ENCODE results near the gene GDF10. TPM values are rescaled to one million over a fixed set of nuclear protein-coding genes. Genes with fewer than 3 reads are reported as not detected.

Gene GDF10
- total and polyA plus RNA-seq, 9 of the 15 experiments (the other 6 are each of a cell fraction or from before 2014, with no cell fraction given), result 0.03 to 0.20 (median 0.11) TPM; not detected in 6

DNA sequence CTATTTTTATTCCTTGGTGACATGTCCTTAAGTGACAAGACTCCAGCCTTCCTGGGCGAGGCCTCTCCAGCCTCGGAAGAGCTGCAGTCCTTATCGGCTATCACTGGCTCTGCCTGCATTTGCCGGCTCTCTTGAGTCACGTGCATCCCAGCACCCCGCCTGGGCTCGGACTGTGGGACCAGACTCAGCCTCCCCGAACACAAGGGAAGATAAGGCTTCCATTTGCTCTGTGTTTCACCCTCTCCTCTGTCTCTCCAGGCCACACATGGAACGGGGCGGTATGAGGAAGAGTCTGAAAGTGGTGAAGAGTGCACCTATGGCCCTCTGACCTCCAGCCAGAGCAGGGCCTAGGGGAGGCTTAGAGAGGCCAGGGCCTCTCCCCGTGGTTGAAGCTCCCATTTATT lies 26.9 kb downstream of the GDF10 start (continued):
- TF ChIP-seq, protein P1, sequence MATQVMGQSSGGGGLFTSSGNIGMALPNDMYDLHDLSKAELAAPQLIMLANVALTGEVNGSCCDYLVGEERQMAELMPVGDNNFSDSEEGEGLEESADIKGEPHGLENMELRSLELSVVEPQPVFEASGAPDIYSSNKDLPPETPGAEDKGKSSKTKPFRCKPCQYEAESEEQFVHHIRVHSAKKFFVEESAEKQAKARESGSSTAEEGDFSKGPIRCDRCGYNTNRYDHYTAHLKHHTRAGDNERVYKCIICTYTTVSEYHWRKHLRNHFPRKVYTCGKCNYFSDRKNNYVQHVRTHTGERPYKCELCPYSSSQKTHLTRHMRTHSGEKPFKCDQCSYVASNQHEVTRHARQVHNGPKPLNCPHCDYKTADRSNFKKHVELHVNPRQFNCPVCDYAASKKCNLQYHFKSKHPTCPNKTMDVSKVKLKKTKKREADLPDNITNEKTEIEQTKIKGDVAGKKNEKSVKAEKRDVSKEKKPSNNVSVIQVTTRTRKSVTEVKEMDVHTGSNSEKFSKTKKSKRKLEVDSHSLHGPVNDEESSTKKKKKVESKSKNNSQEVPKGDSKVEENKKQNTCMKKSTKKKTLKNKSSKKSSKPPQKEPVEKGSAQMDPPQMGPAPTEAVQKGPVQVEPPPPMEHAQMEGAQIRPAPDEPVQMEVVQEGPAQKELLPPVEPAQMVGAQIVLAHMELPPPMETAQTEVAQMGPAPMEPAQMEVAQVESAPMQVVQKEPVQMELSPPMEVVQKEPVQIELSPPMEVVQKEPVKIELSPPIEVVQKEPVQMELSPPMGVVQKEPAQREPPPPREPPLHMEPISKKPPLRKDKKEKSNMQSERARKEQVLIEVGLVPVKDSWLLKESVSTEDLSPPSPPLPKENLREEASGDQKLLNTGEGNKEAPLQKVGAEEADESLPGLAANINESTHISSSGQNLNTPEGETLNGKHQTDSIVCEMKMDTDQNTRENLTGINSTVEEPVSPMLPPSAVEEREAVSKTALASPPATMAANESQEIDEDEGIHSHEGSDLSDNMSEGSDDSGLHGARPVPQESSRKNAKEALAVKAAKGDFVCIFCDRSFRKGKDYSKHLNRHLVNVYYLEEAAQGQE (IDR thresholded peaks at IDR 0.05; ENCODE audit: borderline replicate concordance), result peak; percentile 76
- TF ChIP-seq, protein P1 (CRISPR knock-in tag; IDR thresholded peaks at IDR 0.05; ENCODE audit: low read depth), result no peak
- TF ChIP-seq NFE2 (IDR thresholded peaks at IDR 0.05; ENCODE audit: low read depth) (no peak), NCOA6 (IDR thresholded peaks at IDR 0.05) (no peak), NFXL1 (CRISPR knock-in tag; IDR thresholded peaks at IDR 0.05) (no peak), ZBTB8A (IDR thresholded peaks at IDR 0.05; ENCODE audit: partially characterized antibody) (no peak), TCF7 (IDR thresholded peaks at IDR 0.05; ENCODE audit: borderline replicate concordance) (no peak), ILK (tag; IDR thresholded peaks at IDR 0.05; ENCODE audit: borderline replicate concordance, low read depth) (no peak), ZNF766 (CRISPR knock-in tag; conservative IDR thresholded peaks at IDR 0.05) (no peak; the same call in 1 of the 2 replicates), PTBP1 (IDR thresholded peaks at IDR 0.05; ENCODE audit: low read depth, low read length) (no peak), ZNF695 (CRISPR knock-in tag; IDR thresholded peaks at IDR 0.05) (no peak), NFRKB (IDR thresholded peaks at IDR 0.05; ENCODE audit: low read depth) (no peak; the same call in 1 of the 2 replicates)
- TF ChIP-seq, protein P2, sequence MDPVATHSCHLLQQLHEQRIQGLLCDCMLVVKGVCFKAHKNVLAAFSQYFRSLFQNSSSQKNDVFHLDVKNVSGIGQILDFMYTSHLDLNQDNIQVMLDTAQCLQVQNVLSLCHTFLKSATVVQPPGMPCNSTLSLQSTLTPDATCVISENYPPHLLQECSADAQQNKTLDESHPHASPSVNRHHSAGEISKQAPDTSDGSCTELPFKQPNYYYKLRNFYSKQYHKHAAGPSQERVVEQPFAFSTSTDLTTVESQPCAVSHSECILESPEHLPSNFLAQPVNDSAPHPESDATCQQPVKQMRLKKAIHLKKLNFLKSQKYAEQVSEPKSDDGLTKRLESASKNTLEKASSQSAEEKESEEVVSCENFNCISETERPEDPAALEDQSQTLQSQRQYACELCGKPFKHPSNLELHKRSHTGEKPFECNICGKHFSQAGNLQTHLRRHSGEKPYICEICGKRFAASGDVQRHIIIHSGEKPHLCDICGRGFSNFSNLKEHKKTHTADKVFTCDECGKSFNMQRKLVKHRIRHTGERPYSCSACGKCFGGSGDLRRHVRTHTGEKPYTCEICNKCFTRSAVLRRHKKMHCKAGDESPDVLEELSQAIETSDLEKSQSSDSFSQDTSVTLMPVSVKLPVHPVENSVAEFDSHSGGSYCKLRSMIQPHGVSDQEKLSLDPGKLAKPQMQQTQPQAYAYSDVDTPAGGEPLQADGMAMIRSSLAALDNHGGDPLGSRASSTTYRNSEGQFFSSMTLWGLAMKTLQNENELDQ (CRISPR knock-in tag; IDR thresholded peaks at IDR 0.05; ENCODE audit: borderline replicate concordance), result no peak
- TF ChIP-seq, protein P3, sequence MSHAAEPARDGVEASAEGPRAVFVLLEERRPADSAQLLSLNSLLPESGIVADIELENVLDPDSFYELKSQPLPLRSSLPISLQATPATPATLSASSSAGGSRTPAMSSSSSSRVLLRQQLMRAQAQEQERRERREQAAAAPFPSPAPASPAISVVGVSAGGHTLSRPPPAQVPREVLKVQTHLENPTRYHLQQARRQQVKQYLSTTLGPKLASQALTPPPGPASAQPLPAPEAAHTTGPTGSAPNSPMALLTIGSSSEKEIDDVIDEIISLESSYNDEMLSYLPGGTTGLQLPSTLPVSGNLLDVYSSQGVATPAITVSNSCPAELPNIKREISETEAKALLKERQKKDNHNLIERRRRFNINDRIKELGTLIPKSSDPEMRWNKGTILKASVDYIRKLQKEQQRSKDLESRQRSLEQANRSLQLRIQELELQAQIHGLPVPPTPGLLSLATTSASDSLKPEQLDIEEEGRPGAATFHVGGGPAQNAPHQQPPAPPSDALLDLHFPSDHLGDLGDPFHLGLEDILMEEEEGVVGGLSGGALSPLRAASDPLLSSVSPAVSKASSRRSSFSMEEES (CRISPR knock-in tag; IDR thresholded peaks at IDR 0.05), result peak; percentile 96
- TF ChIP-seq, protein P4, sequence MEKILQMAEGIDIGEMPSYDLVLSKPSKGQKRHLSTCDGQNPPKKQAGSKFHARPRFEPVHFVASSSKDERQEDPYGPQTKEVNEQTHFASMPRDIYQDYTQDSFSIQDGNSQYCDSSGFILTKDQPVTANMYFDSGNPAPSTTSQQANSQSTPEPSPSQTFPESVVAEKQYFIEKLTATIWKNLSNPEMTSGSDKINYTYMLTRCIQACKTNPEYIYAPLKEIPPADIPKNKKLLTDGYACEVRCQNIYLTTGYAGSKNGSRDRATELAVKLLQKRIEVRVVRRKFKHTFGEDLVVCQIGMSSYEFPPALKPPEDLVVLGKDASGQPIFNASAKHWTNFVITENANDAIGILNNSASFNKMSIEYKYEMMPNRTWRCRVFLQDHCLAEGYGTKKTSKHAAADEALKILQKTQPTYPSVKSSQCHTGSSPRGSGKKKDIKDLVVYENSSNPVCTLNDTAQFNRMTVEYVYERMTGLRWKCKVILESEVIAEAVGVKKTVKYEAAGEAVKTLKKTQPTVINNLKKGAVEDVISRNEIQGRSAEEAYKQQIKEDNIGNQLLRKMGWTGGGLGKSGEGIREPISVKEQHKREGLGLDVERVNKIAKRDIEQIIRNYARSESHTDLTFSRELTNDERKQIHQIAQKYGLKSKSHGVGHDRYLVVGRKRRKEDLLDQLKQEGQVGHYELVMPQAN (IDR thresholded peaks at IDR 0.05; ENCODE audit: borderline replicate concordance), result no peak

Measured in K562 (cell line).